Osteocyte (in vitro differentiated cells): Measurements from ENCODE around the gene PEF1. TPM values are rescaled to one million over a fixed set of nuclear protein-coding genes. Genes with fewer than 3 reads are reported as not detected.

Experiments
- DNase-seq: peaks from one replicate; pipeline ENCODE4 v3.0.0; 2021; ENCODE audit warnings: mixed read lengths; ENCODE audit not compliant: unreplicated experiment; ENCODE audit errors: extremely low spot score
- H3K27ac Mint-ChIP-seq: one replicate; pipeline ENCODE4 v1.8.0; 2021; ENCODE audit warnings: mild to moderate bottlenecking, mixed read lengths; ENCODE audit not compliant: unreplicated experiment
- H3K27me3 Mint-ChIP-seq: one replicate; pipeline ENCODE4 v1.8.0; 2021; ENCODE audit warnings: mixed read lengths; ENCODE audit not compliant: unreplicated experiment
- H3K36me3 Mint-ChIP-seq: one replicate; pipeline ENCODE4 v1.8.0; 2021; ENCODE audit warnings: mixed read lengths; ENCODE audit not compliant: unreplicated experiment
- H3K4me1 Mint-ChIP-seq: one replicate; pipeline ENCODE4 v1.8.0; 2021; ENCODE audit warnings: mixed read lengths; ENCODE audit not compliant: unreplicated experiment
- H3K4me3 Mint-ChIP-seq: one replicate; pipeline ENCODE4 v1.8.0; 2021; ENCODE audit warnings: mild to moderate bottlenecking, moderate library complexity, mixed read lengths; ENCODE audit not compliant: unreplicated experiment
- H3K9me3 Mint-ChIP-seq: one replicate; pipeline ENCODE4 v1.8.0; 2021; ENCODE audit warnings: mixed read lengths; ENCODE audit not compliant: unreplicated experiment
- total RNA-seq: library from RNA; stranded (reverse); gene quantifications from 2 replicates; pipeline ENCODE4 v1.2.1, GENCODE V29; 2021
- TF ChIP-seq, protein P1 (sequence below): fragments of 200-600 bp; sonication (generic); IDR thresholded peaks from 2 replicates; pipeline ENCODE4 v1.5.0; 2021; ENCODE audit warnings: antibody characterized with exemption, mild to moderate bottlenecking, moderate library complexity

The PEF1 gene
- total RNA-seq, 1 donor from 2014 or later: 57.0 TPM

DNA sequence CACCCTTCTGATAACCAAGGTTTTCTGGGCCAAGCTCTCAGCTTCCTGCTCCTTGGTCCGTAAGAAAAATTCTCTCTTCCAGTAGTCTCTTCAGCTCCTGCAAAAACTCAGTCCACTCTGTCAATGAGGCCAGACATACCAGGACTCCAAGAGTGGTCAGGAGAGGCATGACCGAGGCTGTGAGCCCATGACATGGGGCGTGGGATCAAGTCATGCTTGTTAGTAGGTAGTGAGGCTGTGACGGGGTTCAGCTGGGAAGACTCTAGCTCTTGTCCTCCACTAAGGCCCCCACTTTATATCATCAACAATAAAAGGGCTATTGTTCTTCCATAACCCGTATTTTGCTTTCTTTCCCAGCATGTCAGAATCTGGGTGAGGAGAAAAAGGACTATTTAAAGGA lies 37.3 kb downstream of the PEF1 start:
- TF ChIP-seq, protein P1, sequence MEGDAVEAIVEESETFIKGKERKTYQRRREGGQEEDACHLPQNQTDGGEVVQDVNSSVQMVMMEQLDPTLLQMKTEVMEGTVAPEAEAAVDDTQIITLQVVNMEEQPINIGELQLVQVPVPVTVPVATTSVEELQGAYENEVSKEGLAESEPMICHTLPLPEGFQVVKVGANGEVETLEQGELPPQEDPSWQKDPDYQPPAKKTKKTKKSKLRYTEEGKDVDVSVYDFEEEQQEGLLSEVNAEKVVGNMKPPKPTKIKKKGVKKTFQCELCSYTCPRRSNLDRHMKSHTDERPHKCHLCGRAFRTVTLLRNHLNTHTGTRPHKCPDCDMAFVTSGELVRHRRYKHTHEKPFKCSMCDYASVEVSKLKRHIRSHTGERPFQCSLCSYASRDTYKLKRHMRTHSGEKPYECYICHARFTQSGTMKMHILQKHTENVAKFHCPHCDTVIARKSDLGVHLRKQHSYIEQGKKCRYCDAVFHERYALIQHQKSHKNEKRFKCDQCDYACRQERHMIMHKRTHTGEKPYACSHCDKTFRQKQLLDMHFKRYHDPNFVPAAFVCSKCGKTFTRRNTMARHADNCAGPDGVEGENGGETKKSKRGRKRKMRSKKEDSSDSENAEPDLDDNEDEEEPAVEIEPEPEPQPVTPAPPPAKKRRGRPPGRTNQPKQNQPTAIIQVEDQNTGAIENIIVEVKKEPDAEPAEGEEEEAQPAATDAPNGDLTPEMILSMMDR: no peak
- H3K9me3 Mint-ChIP-seq: peaks cover 4% of the 10 kb centered on the region

GRCh38 chr1:31605908-31606427 lies 38.7 kb downstream of the PEF1 start:
- Mint-ChIP-seq H3K27me3 (peaks cover 31% of the 10 kb centered on the region), H3K4me3 (no peak overlapping the region), H3K36me3 (no peaks in the 10 kb centered on the region), H3K9me3 (no peaks in the 10 kb centered on the region), H3K27ac (no peak overlapping the region), H3K4me1 (no peaks in the 10 kb centered on the region)
- TF ChIP-seq, protein P1: no peak
- no peak for DNase-seq

More for the DNA sequence above, 37.3 kb downstream of the PEF1 start:
- H3K36me3 Mint-ChIP-seq: peaks cover 3% of the 10 kb centered on the region
- no peak overlapping the region for H3K27ac Mint-ChIP-seq
- no peaks in the 10 kb centered on the region for H3K4me1 Mint-ChIP-seq
- H3K27me3 Mint-ChIP-seq: peaks cover 23% of the 10 kb centered on the region
- no peak overlapping the region for H3K4me3 Mint-ChIP-seq
- no peak for DNase-seq

GRCh38 chr1:31602081-31602480 lies 42.6 kb downstream of the PEF1 start:
- Mint-ChIP-seq H3K27me3 (peaks cover 27% of the 10 kb centered on the region), H3K27ac (no peak overlapping the region), H3K9me3 (no peaks in the 10 kb centered on the region), H3K4me3 (no peak overlapping the region), H3K36me3 (no peaks in the 10 kb centered on the region), H3K4me1 (no peaks in the 10 kb centered on the region)
- TF ChIP-seq, protein P1: no peak
- DNase-seq: no peak

GRCh38 chr1:31600641-31601040 lies 44.0 kb downstream of the PEF1 start:
- no peaks in the 10 kb centered on the region for H3K9me3 Mint-ChIP-seq
- DNase-seq: no peak
- H3K27me3 Mint-ChIP-seq: peaks cover 41% of the 10 kb centered on the region
- H3K36me3 Mint-ChIP-seq: no peaks in the 10 kb centered on the region
- no peak overlapping the region for H3K27ac Mint-ChIP-seq
- H3K4me3 Mint-ChIP-seq: no peak overlapping the region
- TF ChIP-seq, protein P1: no peak
- H3K4me1 Mint-ChIP-seq: no peaks in the 10 kb centered on the region

GRCh38 chr1:31598980-31599379 lies 45.7 kb downstream of the PEF1 start:
- Mint-ChIP-seq H3K36me3 (no peaks in the 10 kb centered on the region), H3K27me3 (peaks cover 43% of the 10 kb centered on the region), H3K9me3 (no peaks in the 10 kb centered on the region), H3K4me3 (no peak overlapping the region), H3K27ac (no peak overlapping the region), H3K4me1 (no peaks in the 10 kb centered on the region)
- DNase-seq: no peak
- TF ChIP-seq, protein P1: no peak
